ENCODE data around the gene TBX21.

Gene TBX21

GRCh38 chr17:47735139-47735464, 2.1 kb downstream of the TBX21 start:
- Histone ChIP-seq H3K9me3 (replicated peaks in 1 of 2; ENCODE audit: control insufficient read depth in 2 of 2, insufficient read depth in 1 of 2, low read depth in 1 of 2, low read length in 2 of 2) (no peaks in the 10 kb centered on the region), H3K4me1 (ENCODE audit: control insufficient read depth in 2 of 2, insufficient read depth in 1 of 2, low read depth in 1 of 2, low read length in 2 of 2) (peaks cover 3 to 4% of the 10 kb centered on the region in 2 donors), H3K4ac (ENCODE audit: low read length) (no peak overlapping the region), H3K23ac (ENCODE audit: low read depth, low read length, poor library complexity) (no peak overlapping the region), H4K91ac (ENCODE audit: low read depth, low read length, poor library complexity) (no peak overlapping the region), H2AK5ac (ENCODE audit: low read depth, low read length) (no peak overlapping the region), H3K36me3 (replicated peaks in 1 of 2; ENCODE audit: control insufficient read depth in 2 of 2, insufficient read depth in 2 of 2, low read length in 2 of 2) (no peaks in the 10 kb centered on the region), H2AFZ (ENCODE audit: low read length) (no peak overlapping the region), H3K79me1 (ENCODE audit: low read depth, low read length) (no peaks in the 10 kb centered on the region), H2BK5ac (ENCODE audit: low read length) (no peak overlapping the region), H2BK15ac (ENCODE audit: low read length) (no peak overlapping the region), H2BK12ac (ENCODE audit: low read length) (no peak overlapping the region), H3K9ac (ENCODE audit: low read depth, low read length, poor library complexity) (no peak overlapping the region), H4K8ac (ENCODE audit: low read depth, low read length) (no peak overlapping the region), H2BK120ac (ENCODE audit: low read depth, low read length) (no peak overlapping the region), H3K4me2 (ENCODE audit: insufficient read depth, low read length, poor library complexity, severe bottlenecking) (no peak overlapping the region), H3K18ac (ENCODE audit: low read length) (no peak overlapping the region), H3K27me3 (ENCODE audit: control insufficient read depth in 3 of 3, insufficient read depth in 3 of 3, low read depth in 1 of 3, low read length in 3 of 3) (peaks cover 11 to 73% (median 44%) of the 10 kb centered on the region in 3 experiments), H3K4me3 (ENCODE audit: low read length in 2 of 2) (no peak overlapping the region), H3K14ac (ENCODE audit: low read length) (no peak overlapping the region), H3K27ac (replicated peaks; ENCODE audit: low read length) (no peak overlapping the region)
- no CpG with 5 or more reads among the region's 3 CpGs for WGBS, 2 donors (ENCODE audit: extremely low coverage in 2 of 2, insufficient read length in 2 of 2, insufficient replicate concordance in 1 of 2)
- no peak for DNase-seq (ENCODE audit: low spot score)

- Histone ChIP-seq H3K4me3 (ENCODE audit: low read length in 2 of 2) (no peak overlapping the region), H3K4ac (ENCODE audit: low read length) (no peak overlapping the region), H3K36me3 (replicated peaks in 1 of 2; ENCODE audit: control insufficient read depth in 2 of 2, insufficient read depth in 2 of 2, low read length in 2 of 2) (no peaks in the 10 kb centered on the region), H2BK12ac (ENCODE audit: low read length) (no peak overlapping the region), H3K14ac (ENCODE audit: low read length) (no peak overlapping the region), H2BK15ac (ENCODE audit: low read length) (no peak overlapping the region), H3K9ac (ENCODE audit: low read depth, low read length, poor library complexity) (no peak overlapping the region), H3K27me3 (ENCODE audit: control insufficient read depth in 3 of 3, insufficient read depth in 3 of 3, low read depth in 1 of 3, low read length in 3 of 3) (peaks cover 11 to 69% (median 44%) of the 10 kb centered on the region in 3 experiments), H2AK5ac (ENCODE audit: low read depth, low read length) (no peak overlapping the region), H3K9me3 (replicated peaks in 1 of 2; ENCODE audit: control insufficient read depth in 2 of 2, insufficient read depth in 1 of 2, low read depth in 1 of 2, low read length in 2 of 2) (no peaks in the 10 kb centered on the region), H3K23ac (ENCODE audit: low read depth, low read length, poor library complexity) (peak overlapping the region; percentile 44), H3K18ac (ENCODE audit: low read length) (no peak overlapping the region), H4K91ac (ENCODE audit: low read depth, low read length, poor library complexity) (no peak overlapping the region), H2BK120ac (ENCODE audit: low read depth, low read length) (no peak overlapping the region), H3K27ac (replicated peaks; ENCODE audit: low read length) (no peak overlapping the region), H3K4me1 (ENCODE audit: control insufficient read depth in 2 of 2, insufficient read depth in 1 of 2, low read depth in 1 of 2, low read length in 2 of 2) (peaks cover 3 to 4% of the 10 kb centered on the region in 2 donors), H2AFZ (ENCODE audit: low read length) (no peak overlapping the region), H2BK5ac (ENCODE audit: low read length) (no peak overlapping the region), H3K79me1 (ENCODE audit: low read depth, low read length) (no peaks in the 10 kb centered on the region), H4K8ac (ENCODE audit: low read depth, low read length) (no peak overlapping the region), H3K4me2 (ENCODE audit: insufficient read depth, low read length, poor library complexity, severe bottlenecking) (no peak overlapping the region)
- no peak for DNase-seq (ENCODE audit: low spot score)
- no CpG with 5 or more reads among the region's 3 CpGs for WGBS, 2 donors (ENCODE audit: extremely low coverage in 2 of 2, insufficient read length in 2 of 2, insufficient replicate concordance in 1 of 2)
These were observed 2.5 kb downstream of the TBX21 start for GRCh38 chr17:47735536-47736011.

- Histone ChIP-seq H3K79me1 (ENCODE audit: low read depth, low read length) (no peaks in the 10 kb centered on the region), H3K9ac (ENCODE audit: low read depth, low read length, poor library complexity) (no peak overlapping the region), H3K27ac (replicated peaks; ENCODE audit: low read length) (no peak overlapping the region), H3K4ac (ENCODE audit: low read length) (no peak overlapping the region), H4K91ac (ENCODE audit: low read depth, low read length, poor library complexity) (no peak overlapping the region), H3K4me3 (ENCODE audit: low read length in 2 of 2) (no peak overlapping the region), H3K9me3 (replicated peaks in 1 of 2; ENCODE audit: control insufficient read depth in 2 of 2, insufficient read depth in 1 of 2, low read depth in 1 of 2, low read length in 2 of 2) (no peaks in the 10 kb centered on the region), H2AK5ac (ENCODE audit: low read depth, low read length) (no peak overlapping the region), H4K8ac (ENCODE audit: low read depth, low read length) (no peak overlapping the region), H3K4me2 (ENCODE audit: insufficient read depth, low read length, poor library complexity, severe bottlenecking) (no peak overlapping the region), H3K27me3 (ENCODE audit: control insufficient read depth in 3 of 3, insufficient read depth in 3 of 3, low read depth in 1 of 3, low read length in 3 of 3) (peaks cover 11 to 65% (median 41%) of the 10 kb centered on the region in 3 experiments), H3K36me3 (replicated peaks in 1 of 2; ENCODE audit: control insufficient read depth in 2 of 2, insufficient read depth in 2 of 2, low read length in 2 of 2) (no peaks in the 10 kb centered on the region), H3K4me1 (ENCODE audit: control insufficient read depth in 2 of 2, insufficient read depth in 1 of 2, low read depth in 1 of 2, low read length in 2 of 2) (peaks cover 3 to 4% of the 10 kb centered on the region in 2 donors), H3K14ac (ENCODE audit: low read length) (no peak overlapping the region), H2BK5ac (ENCODE audit: low read length) (no peak overlapping the region), H2AFZ (ENCODE audit: low read length) (no peak overlapping the region), H3K18ac (ENCODE audit: low read length) (no peak overlapping the region), H2BK120ac (ENCODE audit: low read depth, low read length) (no peak overlapping the region), H2BK12ac (ENCODE audit: low read length) (no peak overlapping the region), H3K23ac (ENCODE audit: low read depth, low read length, poor library complexity) (no peak overlapping the region), H2BK15ac (ENCODE audit: low read length) (no peak overlapping the region)
- no CpG with 5 or more reads among the region's 17 CpGs for WGBS, 2 donors (ENCODE audit: extremely low coverage in 2 of 2, insufficient read length in 2 of 2, insufficient replicate concordance in 1 of 2)
- no peak for DNase-seq (ENCODE audit: low spot score)
These were observed 3.8 kb downstream of the TBX21 start for GRCh38 chr17:47736501-47737495.

- Histone ChIP-seq H3K14ac (ENCODE audit: low read length) (no peak overlapping the region), H3K23ac (ENCODE audit: low read depth, low read length, poor library complexity) (no peak overlapping the region), H3K27me3 (ENCODE audit: control insufficient read depth in 3 of 3, insufficient read depth in 3 of 3, low read depth in 1 of 3, low read length in 3 of 3) (peaks cover 11 to 55% (median 32%) of the 10 kb centered on the region in 3 experiments), H3K4ac (ENCODE audit: low read length) (no peak overlapping the region), H3K4me3 (ENCODE audit: low read length in 2 of 2) (no peak overlapping the region), H3K27ac (replicated peaks; ENCODE audit: low read length) (no peak overlapping the region), H2BK12ac (ENCODE audit: low read length) (no peak overlapping the region), H2BK5ac (ENCODE audit: low read length) (no peak overlapping the region), H3K79me1 (ENCODE audit: low read depth, low read length) (no peaks in the 10 kb centered on the region), H3K9me3 (replicated peaks in 1 of 2; ENCODE audit: control insufficient read depth in 2 of 2, insufficient read depth in 1 of 2, low read depth in 1 of 2, low read length in 2 of 2) (no peaks in the 10 kb centered on the region), H3K36me3 (replicated peaks in 1 of 2; ENCODE audit: control insufficient read depth in 2 of 2, insufficient read depth in 2 of 2, low read length in 2 of 2) (no peaks in the 10 kb centered on the region), H3K9ac (ENCODE audit: low read depth, low read length, poor library complexity) (no peak overlapping the region), H2BK120ac (ENCODE audit: low read depth, low read length) (no peak overlapping the region), H3K18ac (ENCODE audit: low read length) (no peak overlapping the region), H2AK5ac (ENCODE audit: low read depth, low read length) (no peak overlapping the region), H3K4me1 (ENCODE audit: control insufficient read depth in 2 of 2, insufficient read depth in 1 of 2, low read depth in 1 of 2, low read length in 2 of 2) (peaks cover 3 to 4% of the 10 kb centered on the region in 2 donors), H4K8ac (ENCODE audit: low read depth, low read length) (no peak overlapping the region), H2BK15ac (ENCODE audit: low read length) (no peak overlapping the region), H2AFZ (ENCODE audit: low read length) (no peak overlapping the region), H3K4me2 (ENCODE audit: insufficient read depth, low read length, poor library complexity, severe bottlenecking) (no peak overlapping the region), H4K91ac (ENCODE audit: low read depth, low read length, poor library complexity) (no peak overlapping the region)
- DNase-seq (ENCODE audit: low spot score), result no peak
- WGBS, 2 donors (ENCODE audit: extremely low coverage in 2 of 2, insufficient read length in 2 of 2, insufficient replicate concordance in 1 of 2), result no CpG with 5 or more reads among the region's 7 CpGs
These were observed 5.1 kb downstream of the TBX21 start for GRCh38 chr17:47738178-47738577.

Data from neuronal stem cell (in vitro differentiated cells).